GM12878 (cell line): Measurements from ENCODE around the gene OR5M10. TPM values are rescaled to one million over a fixed set of nuclear protein-coding genes. Genes with fewer than 3 reads are reported as not detected.

Experiments
- ATAC-seq: fragments of 200-7000 bp; cut with Tn5 transposase; 3 replicates; pipeline ENCODE4 v1.9.1; 2020; ENCODE audit warnings: mild to moderate bottlenecking, moderate library complexity
- BruUV-seq: library from RNA; stranded (reverse); fragments of 400-500 nt; replicated peaks from 2 replicates; lab custom pipeline; 2021; lab: Mats Ljungman, UMichigan
- CTCF ChIA-PET: fragments of 300-600 bp; sonication (Branson Sonifier 250); formaldehyde crosslinking; extraction: SDS; loops from one replicate; lab custom pipeline; 2021; ENCODE audit warnings: inconsistent platforms; lab: Yijun Ruan, JAX
- POLR2A ChIA-PET: fragments of 350-600 bp; formaldehyde crosslinking; extraction: SDS; loops from one replicate; lab custom pipeline; 2021; ENCODE audit warnings: inconsistent platforms; lab: Charles Lee
- RAD21 ChIA-PET: fragments of 300-600 bp; sonication (Branson Sonifier 250); formaldehyde crosslinking; loops from one replicate; lab custom pipeline; 2023; ENCODE audit warnings: antibody characterized with exemption; ENCODE audit not compliant: unreplicated experiment; lab: Charles Lee
- SMC1A ChIA-PET: fragments of 300-600 bp; sonication (Branson Sonifier 250); formaldehyde crosslinking; loops from one replicate; lab custom pipeline; 2023; ENCODE audit not compliant: unreplicated experiment, uncharacterized antibody; lab: Charles Lee
- DNase-seq: peaks from one replicate; pipeline ENCODE4 v3.0.0-alpha.2; 2011; ENCODE audit warnings: low read depth, low spot score
- FAIRE-seq: peaks from 3 replicates; lab custom pipeline; 2011; peaks lifted over from hg19 to GRCh38; lab: Jason Lieb, UNC
- H2AFZ ChIP-seq: 2 replicates; pipeline ENCODE4 v1.6.0; 2011; ENCODE audit warnings: low read depth, low read length, control low read depth; ENCODE audit not compliant: control insufficient read depth
- H3K27ac ChIP-seq: 2 replicates; pipeline ENCODE4 v1.5.1; 2011; ENCODE audit warnings: control low read depth; ENCODE audit not compliant: control insufficient read depth, insufficient read depth
- H3K27me3 ChIP-seq, 2 experiments: replicated peaks in 1 of 2; 2 replicates each; pipeline versions ENCODE4 v1.6.0 to v1.6.1; 2011; ENCODE audit warnings: low read length in 1 of 2; ENCODE audit not compliant: control insufficient read depth in 2 of 2, insufficient read depth in 2 of 2
- H3K36me3 ChIP-seq, 2 experiments: 2 replicates each; pipeline ENCODE4 v1.5.1; 2011; ENCODE audit warnings: low read length in 1 of 2; ENCODE audit not compliant: control insufficient read depth in 2 of 2, insufficient read depth in 2 of 2
- H3K4me1 ChIP-seq: 2 replicates; pipeline ENCODE4 v1.6.1; 2011; ENCODE audit warnings: mild to moderate bottlenecking, low read length, moderate library complexity, mixed read lengths; ENCODE audit not compliant: control insufficient read depth, insufficient read depth
- H3K4me2 ChIP-seq: 2 replicates; pipeline ENCODE4 v1.6.0; 2011; ENCODE audit warnings: control low read depth; ENCODE audit not compliant: control insufficient read depth, insufficient read depth
- H3K4me3 ChIP-seq: fragments of 200-600 bp; sonication (generic); 2 replicates; pipeline ENCODE4 v1.5.1; 2016
- H3K79me2 ChIP-seq: 2 replicates; pipeline ENCODE4 v1.6.0; 2011; ENCODE audit warnings: low read length; ENCODE audit not compliant: control insufficient read depth, insufficient read depth
- H3K9ac ChIP-seq: 2 replicates; pipeline ENCODE4 v1.8.0; 2011; ENCODE audit warnings: low read length, control low read depth, mixed read lengths; ENCODE audit not compliant: control insufficient read depth, insufficient read depth
- H3K9me3 ChIP-seq: replicated peaks from 3 replicates; pipeline ENCODE4 v1.5.1; 2011; ENCODE audit warnings: mild to moderate bottlenecking, low read length; ENCODE audit not compliant: control insufficient read depth, insufficient read depth
- H4K20me1 ChIP-seq: 2 replicates; pipeline ENCODE4 v1.6.0; 2011; ENCODE audit not compliant: control insufficient read depth, insufficient read depth
- ATF2 ChIP-seq: IDR thresholded peaks from 2 replicates; pipeline ENCODE4 v1.6.1; 2012; ENCODE audit warnings: low read length, inconsistent platforms
- BMI1 ChIP-seq: fragments of 450-650 bp; IDR thresholded peaks from 2 replicates; pipeline ENCODE4 v1.6.1; 2016; ENCODE audit warnings: mild to moderate bottlenecking, moderate library complexity, borderline replicate concordance
- BRCA1 ChIP-seq: IDR thresholded peaks from 2 replicates; pipeline ENCODE4 v1.6.1; 2011; ENCODE audit warnings: low read depth, low read length, improper control_type of control experiment
- CREB1 ChIP-seq: IDR thresholded peaks from 2 replicates; pipeline ENCODE4 v1.6.1; 2012; ENCODE audit warnings: low read depth, mild to moderate bottlenecking, inconsistent platforms
- CTCF ChIP-seq, 3 experiments: IDR thresholded peaks in 2 of 3; conservative IDR thresholded peaks in 1 of 3; 2 replicates each; pipeline ENCODE4 v1.5.1; 2011; ENCODE audit warnings: low read depth in 3 of 3, low read length in 3 of 3, mild to moderate bottlenecking in 3 of 3, control low read depth in 2 of 3, moderate library complexity in 2 of 3, inconsistent platforms in 1 of 3, mixed read lengths in 1 of 3; ENCODE audit not compliant: control insufficient read depth in 2 of 3, insufficient read depth in 1 of 3; ENCODE audit errors: extremely low read depth in 1 of 3
- DPF2 ChIP-seq: fragments of 450-650 bp; IDR thresholded peaks from 2 replicates; pipeline ENCODE4 v1.6.1; 2017; ENCODE audit warnings: mild to moderate bottlenecking
- EGR1 ChIP-seq, 2 experiments: IDR thresholded peaks; 1 replicate in 1 of 2; 2 replicates in 1 of 2; pipeline ENCODE4 v1.6.1; 2011 to 2012; ENCODE audit warnings: low read depth in 2 of 2, low read length in 2 of 2, borderline replicate concordance in 1 of 2, mild to moderate bottlenecking in 1 of 2, moderate library complexity in 1 of 2
- ESRRA ChIP-seq: IDR thresholded peaks from 2 replicates; pipeline ENCODE4 v1.6.1; 2012; ENCODE audit warnings: mild to moderate bottlenecking, low read length, improper control_type of control experiment
- ETV6 ChIP-seq, 2 experiments: fragments of 450-650 bp in 1 of 2; IDR thresholded peaks in 1 of 2; conservative IDR thresholded peaks in 1 of 2; 2 replicates each; pipeline ENCODE4 v1.6.1; 2014; ENCODE audit warnings: antibody characterized with exemption in 1 of 2, borderline replicate concordance in 1 of 2, low read depth in 1 of 2, mild to moderate bottlenecking in 1 of 2, moderate library complexity in 1 of 2
- IRF3 ChIP-seq: fragments of 450-650 bp; IDR thresholded peaks from 2 replicates; pipeline ENCODE4 v1.6.1; 2014; ENCODE audit warnings: mild to moderate bottlenecking
- LARP7 ChIP-seq: fragments of 450-650 bp; IDR thresholded peaks from 2 replicates; pipeline ENCODE4 v1.6.1; 2017; ENCODE audit warnings: mild to moderate bottlenecking
- MEF2A ChIP-seq: IDR thresholded peaks from 2 replicates; pipeline ENCODE4 v1.6.1; 2011; ENCODE audit warnings: low read depth, mild to moderate bottlenecking, low read length, moderate library complexity; ENCODE audit not compliant: insufficient read depth
- MXI1 ChIP-seq: fragments of 150-350 bp; IDR thresholded peaks from 2 replicates; pipeline ENCODE4 v1.6.1; 2011; ENCODE audit warnings: low read depth, mild to moderate bottlenecking, inconsistent platforms, low read length, improper control_type of control experiment
- MYC ChIP-seq: IDR thresholded peaks from 2 replicates; pipeline ENCODE4 v1.6.1; 2011; ENCODE audit warnings: mild to moderate bottlenecking, low read length, moderate library complexity, inconsistent platforms; ENCODE audit not compliant: insufficient read depth, insufficient replicate concordance, insufficient read length, severe bottlenecking
- POLR2AphosphoS2 ChIP-seq: IDR thresholded peaks from 2 replicates; pipeline ENCODE4 v1.6.1; 2011; ENCODE audit warnings: low read depth, mild to moderate bottlenecking, low read length, improper control_type of control experiment, moderate library complexity
- POLR2AphosphoS5 ChIP-seq: IDR thresholded peaks from 2 replicates; pipeline ENCODE4 v1.6.1; 2011; ENCODE audit warnings: mild to moderate bottlenecking, low read length, inconsistent platforms
- RFX5 ChIP-seq: IDR thresholded peaks from 2 replicates; pipeline ENCODE4 v1.6.1; 2011; ENCODE audit warnings: low read depth, low read length, improper control_type of control experiment
- SMAD1 ChIP-seq: fragments of 450-650 bp; IDR thresholded peaks from 2 replicates; pipeline ENCODE4 v1.6.1; 2018; ENCODE audit warnings: mild to moderate bottlenecking, low read depth; ENCODE audit not compliant: partially characterized antibody
- SPI1 ChIP-seq: IDR thresholded peaks from 2 replicates; pipeline ENCODE4 v1.6.1; 2011; ENCODE audit warnings: low read depth, mild to moderate bottlenecking, low read length, moderate library complexity, borderline replicate concordance; ENCODE audit not compliant: insufficient read depth
- SUPT20H ChIP-seq: IDR thresholded peaks from 2 replicates; pipeline ENCODE4 v1.6.1; 2011; ENCODE audit warnings: low read depth, mild to moderate bottlenecking, low read length, moderate library complexity, borderline replicate concordance; ENCODE audit not compliant: control insufficient read depth
- ZNF622 ChIP-seq: fragments of 450-650 bp; IDR thresholded peaks from 2 replicates; pipeline ENCODE4 v1.6.1; 2017; ENCODE audit warnings: mild to moderate bottlenecking, inconsistent platforms
- ZSCAN29 ChIP-seq: fragments of 450-650 bp; IDR thresholded peaks from 2 replicates; pipeline ENCODE4 v1.6.1; 2017; ENCODE audit warnings: mild to moderate bottlenecking, moderate library complexity
- WGBS: methylation state at CpG from one replicate; pipeline ENCODE4 v1.1.6; 2016; ENCODE audit warnings: low lambda C conversion rate; ENCODE audit not compliant: insufficient replicate concordance, insufficient coverage; ENCODE audit errors: missing lambda C conversion rate; 5-methylcytosine and 5-hydroxymethylcytosine counted together
- in situ Hi-C: fragments of 300-500 bp; cut with MboI; formaldehyde crosslinking; loops from 9 replicates; pipeline ENCODE4 v1.14.3; 2018; ENCODE audit warnings: mixed read lengths
- intact Hi-C: fragments of 100-400 bp; cut with micrococcal nuclease; formaldehyde crosslinking; loops from one replicate; pipeline ENCODE4 v1.14.2; 2022; ENCODE audit not compliant: unreplicated experiment
- polyA plus RNA-seq, 11 experiments: library from polyadenylated mRNA; depleted of rRNA in 4 of 11; unstranded in 6 of 11; stranded (reverse) in 5 of 11; fragments of >200 nt; fragmentation: Nextera tagmentation in 4 of 11; fragmentation: Illumina TruSeq in 1 of 11; extraction: Ambion mirVana in 4 of 11; extraction: Trizol in 1 of 11; gene quantifications; 1 replicate in 1 of 11; 2 replicates in 10 of 11; pipeline versions ENCODE4 v1.2.1 to v1.2.3, GENCODE V29; 2011 to 2016; ENCODE audit warnings: inconsistent platforms in 2 of 11, missing spikeins in 2 of 11, low read depth in 1 of 11
- total RNA-seq, 4 experiments: library from RNA; depleted of rRNA in 3 of 4; stranded (reverse); fragments of >200 nt in 3 of 4; fragmentation: Illumina TruSeq in 1 of 4; extraction: Trizol in 1 of 4; gene quantifications; 2 replicates each; pipeline versions ENCODE4 v1.2.1 to v1.2.3, GENCODE V29; 2013 to 2021

Gene OR5M10
- total and polyA plus RNA-seq, 10 of the 15 experiments (the other 5 are each of a cell fraction or from before 2014, with no cell fraction given) = not detected

- no peak for TF ChIP-seq ZSCAN29
- TF ChIP-seq RFX5 = no peak
- TF ChIP-seq POLR2AphosphoS2 = no peak
- TF ChIP-seq MXI1 = no peak
- TF ChIP-seq MYC = no peak
- TF ChIP-seq BMI1 = no peak
- TF ChIP-seq ATF2 = no peak
- TF ChIP-seq MEF2A = no peak
- TF ChIP-seq SMAD1 = no peak
- TF ChIP-seq LARP7 = no peak
Observed at GRCh38 chr11:56545531-56545930, 32.0 kb downstream of the OR5M10 start (continued).

GRCh38 chr11:56543739-56544138 is 33.8 kb downstream of the OR5M10 start:
- no peak for DNase-seq
- CTCF ChIA-PET = no interaction called here
- no peak for FAIRE-seq
- no peak for TF ChIP-seq BRCA1
- no peak for TF ChIP-seq DPF2
- no peak for TF ChIP-seq ZNF622
- TF ChIP-seq CREB1 = no peak
- TF ChIP-seq EGR1 (IDR thresholded peaks at IDR 0.05; ENCODE audit: borderline replicate concordance in 1 of 2, low read depth in 2 of 2, low read length in 2 of 2) = no peak
- TF ChIP-seq IRF3 = no peak
- TF ChIP-seq SPI1 = no peak
- no peak for TF ChIP-seq POLR2AphosphoS5
- TF ChIP-seq CTCF (IDR thresholded peaks at IDR 0.05 in 2 of 3, conservative IDR thresholded peaks at IDR 0.05 in 1 of 3; ENCODE audit: control insufficient read depth in 2 of 3, extremely low read depth in 1 of 3, insufficient read depth in 1 of 3, low read depth in 3 of 3, low read length in 3 of 3) = no peak
- TF ChIP-seq SUPT20H = no peak
- TF ChIP-seq ESRRA = no peak
- no peak for TF ChIP-seq ETV6 (conservative IDR thresholded peaks at IDR 0.05 in 1 of 2, IDR thresholded peaks at IDR 0.05 in 1 of 2; ENCODE audit: borderline replicate concordance in 1 of 2, low read depth in 1 of 2)

More at GRCh38 chr11:56543739-56544138, 33.8 kb downstream of the OR5M10 start:
- Histone ChIP-seq H3K4me2 (no peak overlapping the region), H3K79me2 (no peaks in the 10 kb centered on the region), H3K4me1 (no peaks in the 10 kb centered on the region), H2AFZ (no peak overlapping the region), H3K27ac (no peak overlapping the region), H3K36me3 (no peaks in the 10 kb centered on the region), H3K4me3 (no peak overlapping the region), H3K27me3 (no peaks in the 10 kb centered on the region), H3K9me3 (no peaks in the 10 kb centered on the region), H4K20me1 (no peaks in the 10 kb centered on the region), H3K9ac (no peak overlapping the region)
- RAD21 ChIA-PET = no interaction called here
- no TSS peak for BruUV-seq
- in situ Hi-C loops (no loop called here), intact Hi-C loops (no loop called here)
- WGBS = 0% methylated on average over 1 of the region's 1 CpG
- POLR2A ChIA-PET = no interaction called here
- no peak for ATAC-seq
- SMC1A ChIA-PET = no interaction called here
